ENCODE results near the gene ADGRD1.

The ADGRD1 gene

DNA sequence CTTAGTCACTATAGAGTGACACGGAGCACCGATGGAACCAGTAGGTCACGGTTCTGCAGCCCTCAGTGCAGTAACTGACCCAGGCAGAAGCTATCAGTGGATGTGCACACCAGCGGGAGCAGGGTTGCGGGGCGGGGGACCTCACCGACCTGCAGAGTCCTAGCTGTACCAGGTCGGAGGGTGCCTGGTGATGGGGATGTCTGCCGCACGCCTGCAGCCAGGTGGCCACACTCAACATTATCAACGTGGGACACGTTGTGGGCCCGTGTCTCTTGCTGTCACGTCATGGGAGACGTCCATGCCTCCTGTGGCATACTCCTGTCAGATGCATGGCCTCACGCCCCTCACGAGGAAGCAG is 55.2 kb downstream of the ADGRD1 start:
- no peak for DNase-seq

DNA sequence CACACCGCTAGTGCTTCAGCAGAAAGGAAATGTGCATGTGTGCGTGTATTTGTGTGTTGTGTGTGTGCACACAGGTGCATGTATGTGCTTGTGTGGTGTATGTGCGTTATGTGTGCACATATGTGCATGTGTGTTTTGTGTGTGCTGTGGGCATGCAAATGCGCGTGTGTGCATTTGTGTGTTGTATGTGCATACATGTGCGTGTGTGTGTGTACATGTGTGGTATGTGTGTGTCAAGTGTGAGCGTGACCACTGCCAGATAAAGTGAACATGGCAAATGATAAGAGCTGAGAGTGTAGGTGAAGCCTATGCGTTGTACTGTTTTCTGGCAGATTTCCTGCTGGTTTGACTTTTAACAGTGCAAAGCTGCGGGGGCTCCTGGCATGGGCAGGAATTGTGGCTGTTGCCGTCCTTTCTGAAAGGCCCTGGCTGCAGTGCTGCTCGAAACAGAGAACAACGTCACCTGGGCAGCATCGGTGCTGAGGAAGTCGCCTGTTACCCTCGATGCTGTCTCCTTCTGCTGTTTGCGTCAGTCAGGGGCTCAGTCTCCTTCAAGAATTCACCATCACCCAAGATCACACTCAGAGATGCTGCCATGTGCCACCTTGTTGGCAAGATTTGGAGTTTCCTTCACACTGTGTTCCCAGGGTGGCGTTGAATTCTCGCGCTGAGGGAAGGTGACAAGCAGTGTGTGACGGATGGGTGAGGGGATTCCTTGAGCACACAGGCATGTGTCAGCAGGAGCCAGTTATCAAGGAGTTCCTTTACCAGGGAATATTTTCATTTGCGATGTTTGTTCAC is 56.1 kb downstream of the ADGRD1 start:
- no peak for DNase-seq

DNA sequence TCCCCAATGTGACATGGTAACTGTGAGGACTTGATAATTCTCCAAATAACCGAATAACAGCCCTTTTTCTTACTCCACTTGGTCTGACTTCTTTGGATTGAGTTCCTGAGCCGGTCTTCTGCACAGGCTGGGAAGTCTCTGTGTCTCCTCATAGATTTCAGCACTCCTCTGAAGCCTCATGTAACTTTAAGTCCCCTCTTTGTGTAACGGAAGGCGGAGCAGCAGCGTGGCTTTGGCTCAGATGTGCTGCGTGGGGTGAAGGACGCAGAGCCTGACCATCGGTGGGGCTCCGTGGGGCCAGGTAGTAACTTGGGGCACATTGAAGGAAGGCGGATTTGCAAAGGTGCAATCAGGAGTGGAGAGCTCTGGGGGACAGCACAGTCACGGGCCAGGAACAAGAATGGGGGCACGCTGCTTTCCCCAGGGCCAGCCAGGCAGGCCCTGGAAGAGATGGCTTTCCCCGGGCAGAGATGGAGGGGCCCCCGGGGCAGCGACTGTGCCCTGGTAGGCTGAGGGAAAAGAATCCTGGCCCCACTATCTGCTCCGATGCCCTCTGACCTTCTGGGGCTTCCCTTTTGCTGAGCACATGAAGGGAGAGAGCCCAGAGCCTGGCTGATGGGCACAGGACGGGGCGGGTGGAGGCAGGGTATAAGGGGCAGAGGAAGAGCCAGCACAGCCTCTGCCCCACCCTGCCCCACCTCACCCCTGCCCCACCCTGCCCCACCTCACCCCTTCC is 56.9 kb downstream of the ADGRD1 start:
- DNase-seq: no peak

DNA sequence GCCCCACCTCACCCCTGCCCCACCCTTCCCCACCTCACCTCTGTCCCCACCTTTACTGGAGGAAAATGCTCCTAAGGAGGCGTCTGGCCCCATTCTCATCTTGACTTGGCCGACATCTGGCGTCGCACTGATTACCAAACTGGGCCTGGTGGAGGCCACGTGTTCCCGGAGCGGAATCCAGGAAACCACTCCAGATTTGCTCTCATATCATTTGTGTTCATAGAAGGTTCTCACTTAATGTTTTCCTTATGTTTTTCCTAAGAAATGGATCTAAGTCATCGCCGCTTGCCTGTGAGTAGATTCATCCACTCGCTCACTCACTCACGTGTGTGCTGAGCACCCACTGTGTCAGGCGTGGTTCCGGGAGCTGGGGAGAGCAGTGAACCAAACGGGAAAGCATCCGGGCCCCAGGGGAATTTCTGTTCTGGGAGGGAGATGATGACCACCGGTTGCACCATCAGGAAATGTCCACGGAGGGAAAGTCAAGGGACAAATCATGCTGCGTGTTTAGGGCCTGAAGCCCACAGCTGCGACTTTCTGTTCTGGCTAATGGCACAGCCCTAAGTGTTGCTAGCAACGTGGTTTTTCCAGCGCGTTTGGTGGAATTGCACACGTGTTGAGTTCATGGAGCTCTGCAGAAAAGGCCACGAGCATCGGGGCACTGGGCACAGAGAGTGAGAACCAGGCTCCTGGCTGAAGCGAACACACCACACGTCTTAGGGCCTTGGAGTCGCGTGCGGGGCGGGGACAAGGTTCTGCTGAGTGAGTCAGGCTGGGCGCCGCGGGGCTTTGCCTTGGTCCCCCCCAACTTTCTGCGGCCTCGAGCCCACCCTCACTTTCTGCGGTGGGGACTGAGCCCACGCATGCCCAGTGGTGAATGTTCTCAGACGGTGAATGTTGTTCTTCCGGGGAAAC is 57.7 kb downstream of the ADGRD1 start:
- no peak for DNase-seq

DNA sequence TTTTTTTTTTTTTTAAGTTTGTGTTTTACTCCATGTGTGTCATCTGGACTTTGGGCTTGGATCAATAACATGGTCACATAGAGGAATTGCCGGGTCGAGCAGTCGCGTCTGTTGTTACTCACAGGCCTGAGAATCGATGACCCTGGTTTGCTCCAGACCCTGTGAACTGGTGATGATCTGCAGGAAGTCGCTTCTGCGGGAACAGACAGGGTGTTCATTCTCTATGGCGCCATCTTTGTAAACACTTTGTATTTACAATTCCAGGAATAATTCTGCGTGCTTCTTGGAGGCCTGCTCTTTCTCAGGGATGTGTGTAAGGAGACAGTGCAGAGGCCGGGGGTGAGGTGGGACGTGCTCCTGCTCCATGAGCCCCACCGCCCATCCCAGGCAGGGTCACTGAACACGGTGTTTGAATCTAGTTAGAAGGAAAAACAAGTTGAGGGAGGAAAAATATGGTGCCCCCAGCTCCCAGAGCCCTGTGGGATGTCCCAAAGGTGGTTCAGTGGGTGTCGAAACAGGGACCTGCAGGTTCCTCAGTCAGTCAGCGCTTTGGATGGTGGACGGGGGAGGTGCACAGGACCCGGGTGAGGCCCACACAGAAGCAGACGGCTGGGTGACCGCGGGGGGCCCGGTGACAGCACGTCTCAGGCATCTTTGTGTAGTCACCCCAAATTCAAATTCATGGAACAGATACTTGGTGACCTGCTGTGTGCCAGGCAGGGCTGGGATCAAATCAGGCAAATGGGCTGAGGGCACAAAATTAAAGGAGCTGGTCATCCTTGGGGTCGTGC is 58.8 kb downstream of the ADGRD1 start:
- no peak for DNase-seq

DNA sequence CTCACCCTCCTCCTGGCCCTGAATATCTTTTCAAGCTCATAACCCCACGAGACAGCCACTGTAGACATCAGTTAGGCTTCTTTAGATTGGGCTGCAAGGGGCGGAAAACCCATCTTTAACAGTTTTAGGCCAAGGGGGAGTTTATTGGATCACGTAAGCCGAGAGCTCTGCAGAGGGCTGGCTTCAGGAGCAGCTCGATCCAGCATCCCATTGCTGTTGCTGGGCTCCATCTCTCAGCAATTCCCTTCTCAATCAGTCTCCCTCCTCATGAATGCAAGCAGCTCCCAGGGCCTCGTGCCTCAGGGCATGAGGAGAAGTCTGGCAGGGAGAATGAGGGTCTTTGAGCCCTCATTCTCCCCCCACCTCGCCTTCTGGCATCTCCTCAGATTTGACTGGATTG is 59.4 kb downstream of the ADGRD1 start:
- DNase-seq: no peak

DNA sequence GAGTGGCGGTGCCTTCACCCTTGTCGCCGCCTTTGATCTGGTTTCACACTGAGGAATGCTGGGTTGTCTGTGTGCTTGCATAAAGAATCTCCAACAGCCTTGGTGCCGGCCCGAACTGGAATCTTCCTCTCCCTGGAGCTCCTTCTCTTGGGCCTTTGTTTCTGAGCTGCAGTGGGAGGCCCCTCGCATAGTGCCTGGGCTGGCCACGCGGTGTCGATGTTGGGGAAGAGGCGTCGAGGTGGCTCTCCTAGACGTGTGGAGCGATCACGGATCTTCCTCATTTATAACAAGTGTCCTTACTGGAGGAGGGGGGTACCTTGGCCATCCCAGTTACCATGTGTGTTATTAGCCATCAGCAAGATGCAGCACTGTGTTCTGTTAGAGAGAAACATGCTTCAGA is 60.6 kb downstream of the ADGRD1 start:
- no peak for DNase-seq

DNA sequence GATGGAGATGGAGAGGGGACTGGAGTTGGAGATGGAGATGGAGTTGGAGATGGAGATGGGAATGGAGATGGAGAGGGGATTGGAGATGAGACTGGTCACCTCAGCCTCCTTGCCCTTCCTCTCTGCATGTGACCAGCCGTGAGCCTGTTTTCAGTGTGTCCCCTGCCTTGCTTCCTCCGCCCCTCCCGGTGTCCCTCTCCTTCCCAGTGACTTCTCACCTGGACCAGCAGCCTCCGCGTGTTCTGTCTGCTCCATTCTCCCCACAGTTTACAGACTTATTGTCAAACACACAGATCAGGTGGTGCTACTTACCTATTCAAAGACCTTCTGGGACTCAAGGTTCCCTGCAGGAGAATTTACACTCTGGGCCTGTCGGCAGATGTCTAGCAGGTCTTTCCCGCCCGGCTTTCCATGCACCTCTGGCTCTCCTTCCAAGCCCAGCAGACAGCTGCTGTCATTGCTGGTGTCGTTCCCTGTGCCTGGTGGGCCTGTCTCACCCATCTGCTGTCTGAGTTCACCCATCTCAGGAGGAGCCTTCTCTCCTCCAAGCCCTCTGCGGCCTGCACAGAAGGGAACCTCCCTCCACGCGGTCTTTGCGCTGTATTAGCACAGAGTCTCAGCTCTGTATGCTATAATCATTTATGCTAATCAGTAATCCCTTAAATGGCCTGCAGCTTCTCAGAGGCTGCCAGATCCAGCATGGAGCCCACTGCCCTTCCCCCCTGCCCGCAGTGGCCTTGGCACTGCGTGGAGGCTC is 62.1 kb downstream of the ADGRD1 start:
- no peak for DNase-seq

DNA sequence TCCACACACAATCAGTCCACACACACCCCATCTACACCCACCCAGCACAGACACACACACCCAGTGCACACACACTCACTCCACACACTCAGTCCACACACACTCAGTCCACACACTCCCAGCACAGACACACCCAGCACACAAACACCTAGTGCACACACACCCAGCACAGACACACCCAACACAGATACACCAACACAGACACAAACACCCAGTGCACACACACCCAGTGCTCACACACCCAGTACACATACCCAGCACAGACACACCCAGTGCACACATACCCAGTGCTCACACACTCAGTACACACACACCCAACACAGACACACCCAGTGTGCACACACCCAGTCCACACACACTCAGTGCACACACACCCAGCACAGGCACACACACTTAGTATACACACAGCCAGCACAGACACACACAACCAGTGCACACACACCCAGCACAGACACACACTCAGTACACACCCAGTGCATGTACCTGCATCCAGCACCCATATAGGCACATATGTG is 63.8 kb downstream of the ADGRD1 start:
- no peak for DNase-seq

DNA sequence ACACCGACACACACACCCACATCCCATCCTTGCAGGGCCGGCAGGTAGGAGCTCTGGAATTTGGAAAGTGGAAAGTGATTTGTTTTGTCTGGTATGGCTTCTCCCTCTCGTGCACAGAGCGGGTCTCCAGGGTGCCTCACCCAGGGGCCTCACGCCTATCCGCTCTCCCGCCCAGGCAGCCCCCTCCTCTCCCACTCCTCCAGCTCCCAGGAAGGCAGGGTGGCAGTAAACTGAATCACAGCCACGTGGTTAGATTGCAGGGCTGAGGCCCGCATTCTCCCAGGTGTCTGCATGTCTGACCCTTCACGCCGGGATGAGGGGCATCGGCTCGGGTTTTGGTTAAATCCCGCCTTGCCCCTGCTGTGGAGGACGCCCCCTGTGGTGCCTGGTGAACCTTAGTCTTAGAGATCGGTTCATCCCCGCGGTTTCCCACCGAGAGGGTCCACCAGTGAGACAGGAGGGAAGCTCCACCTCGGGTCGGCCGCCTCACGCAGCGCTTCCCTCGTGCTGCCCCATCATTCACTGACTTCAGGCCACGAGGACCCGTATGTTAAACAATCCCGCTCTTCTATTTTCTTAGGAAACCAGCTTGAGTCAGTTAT is 64.4 kb downstream of the ADGRD1 start:
- no peak for DNase-seq

DNA sequence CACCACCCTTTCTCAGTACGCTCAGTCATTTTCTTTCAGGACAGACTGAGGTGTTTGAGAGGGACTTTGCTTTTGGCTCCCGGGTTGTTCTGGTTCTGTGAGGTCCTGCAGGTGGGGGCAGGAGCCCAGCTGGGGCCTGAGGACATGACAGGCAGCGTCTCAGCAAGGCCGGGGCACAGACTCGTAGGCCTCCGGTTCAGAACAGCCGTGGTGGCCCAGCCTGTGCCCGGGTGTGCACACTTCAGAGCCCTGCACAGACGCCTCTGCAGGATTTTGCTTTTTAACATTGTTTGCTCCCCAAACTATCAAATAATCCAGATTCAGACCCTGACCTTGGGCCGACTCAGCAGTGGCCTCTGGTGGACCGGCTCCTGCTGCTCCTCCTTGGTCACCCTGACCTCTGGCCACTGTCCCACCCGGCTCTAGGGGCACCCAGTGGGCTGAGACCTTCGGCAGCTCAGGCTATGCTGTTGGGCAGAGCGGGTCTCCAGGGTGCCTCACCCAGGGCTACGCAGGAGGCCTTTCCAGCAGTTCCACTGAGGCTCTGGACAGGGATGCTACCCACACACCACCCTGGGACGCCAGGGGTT is 65.2 kb downstream of the ADGRD1 start:
- DNase-seq: no peak

DNA sequence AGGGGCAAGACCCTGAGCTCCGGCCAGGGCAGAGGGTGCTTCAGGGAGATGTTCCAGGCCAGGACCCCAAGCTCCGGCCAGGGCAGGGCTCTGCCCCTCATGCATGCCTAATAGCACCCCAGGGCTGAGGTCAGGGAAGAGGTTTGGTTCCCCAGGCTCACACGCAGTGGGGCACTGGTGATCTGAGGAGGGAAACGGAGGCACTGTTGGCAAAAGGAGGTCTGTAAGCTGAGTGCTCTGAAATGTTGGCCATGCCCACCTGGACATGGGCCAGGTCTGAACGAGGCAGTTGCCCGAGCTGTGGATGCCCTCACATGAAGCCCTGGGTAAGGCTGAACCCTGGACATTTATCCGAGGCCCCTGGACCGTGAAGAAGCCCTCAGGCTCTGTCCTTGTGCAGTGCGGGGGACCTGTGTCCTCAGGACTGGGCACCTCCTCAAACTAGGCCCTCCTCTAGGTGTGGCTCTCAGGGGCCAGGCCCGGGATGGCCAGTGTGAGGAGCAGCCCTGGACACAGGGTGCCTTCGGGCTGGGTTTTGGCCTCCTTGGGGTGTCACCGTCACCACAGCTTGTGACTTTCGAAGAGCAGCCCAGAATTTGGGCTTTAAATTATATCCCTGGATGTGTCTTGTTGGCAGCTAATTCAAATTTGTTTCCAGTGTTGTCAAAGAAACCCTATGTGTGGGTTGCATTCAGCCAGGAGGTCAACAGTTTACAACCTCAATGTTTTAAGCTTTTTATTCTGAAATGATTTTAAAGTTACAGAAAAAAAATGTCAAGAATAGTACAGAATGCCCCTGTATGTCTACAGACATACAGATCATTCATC is 66.8 kb downstream of the ADGRD1 start:
- no peak for DNase-seq

DNA sequence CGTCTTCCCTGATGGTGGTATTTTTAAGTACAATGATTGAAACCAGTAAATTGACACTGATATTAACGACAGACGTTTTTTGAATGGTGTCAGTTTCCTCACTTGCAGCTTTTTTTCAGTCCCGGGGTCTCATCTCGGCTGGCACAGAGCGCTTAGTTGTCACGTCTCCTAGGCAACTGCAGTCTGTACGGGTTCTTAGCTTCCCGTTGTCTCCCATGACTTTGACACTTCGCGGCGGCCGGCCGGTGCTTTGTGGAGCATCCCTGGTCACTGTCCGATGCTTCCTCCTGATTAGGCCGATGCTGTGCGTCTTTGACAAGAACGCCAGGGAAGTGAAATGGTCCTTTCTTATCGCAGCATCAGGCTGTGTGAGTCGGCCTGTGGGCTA is 67.4 kb downstream of the ADGRD1 start:
- no peak for DNase-seq

DNA sequence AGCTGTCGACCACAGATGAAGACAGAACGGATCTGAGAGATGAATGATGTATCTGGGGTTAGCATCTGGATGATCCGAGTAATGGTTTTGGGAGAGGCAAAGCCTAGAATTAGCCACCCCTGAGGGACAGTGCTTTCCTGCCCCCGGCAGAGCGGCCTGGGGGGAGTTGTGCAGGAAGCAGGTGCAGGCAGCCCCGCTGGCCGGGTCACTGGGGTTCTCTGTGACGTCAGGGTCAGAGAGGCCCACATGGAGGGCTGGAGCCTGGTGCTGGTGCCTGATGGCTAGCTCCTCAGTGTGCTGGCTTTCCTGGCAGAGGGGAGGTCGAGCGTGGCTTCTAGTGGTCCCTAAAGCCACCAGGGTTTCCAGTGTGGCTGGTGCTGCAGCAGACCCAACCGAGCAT is 70.3 kb downstream of the ADGRD1 start:
- DNase-seq: no peak

DNA sequence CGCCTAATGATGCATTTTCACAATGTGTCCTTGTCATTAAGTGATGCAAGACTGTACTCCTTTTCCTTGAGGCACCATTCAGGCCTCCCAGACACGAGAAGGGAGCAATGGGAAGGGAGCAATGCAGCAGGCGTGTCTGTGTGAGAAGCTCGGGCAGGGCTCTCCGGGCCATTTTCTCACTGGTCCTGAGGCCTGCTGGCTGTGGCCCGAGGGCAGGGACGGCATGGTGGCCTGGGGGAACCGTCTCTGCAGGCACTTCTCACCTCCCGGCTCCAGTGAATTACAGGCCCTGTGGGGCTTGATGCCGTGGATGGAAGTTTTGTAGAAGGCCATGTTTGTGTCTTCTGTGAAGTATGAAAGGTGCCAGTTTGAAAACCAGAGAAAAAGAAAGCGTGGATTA is 71.0 kb downstream of the ADGRD1 start:
- DNase-seq: no peak

DNA sequence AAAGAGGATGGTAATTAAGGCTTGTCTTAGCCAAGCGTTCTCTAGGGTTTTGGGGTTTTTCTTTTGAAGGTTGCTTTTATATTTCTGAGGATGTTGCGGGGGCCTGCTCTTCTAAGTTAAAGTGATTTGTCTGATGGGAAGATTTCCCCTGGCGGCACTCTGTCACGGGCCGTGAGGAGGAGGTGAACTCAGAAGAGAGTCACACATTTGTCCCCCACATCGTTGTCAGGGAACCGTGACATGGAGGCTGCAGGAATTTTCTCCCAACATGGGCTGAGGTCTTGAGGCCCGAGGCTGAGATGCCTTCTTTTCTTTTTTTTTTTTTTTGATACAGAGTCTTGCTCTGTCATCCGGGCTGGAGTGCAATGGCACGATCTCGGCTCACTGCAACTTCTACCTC is 71.5 kb downstream of the ADGRD1 start:
- no peak for DNase-seq

DNA sequence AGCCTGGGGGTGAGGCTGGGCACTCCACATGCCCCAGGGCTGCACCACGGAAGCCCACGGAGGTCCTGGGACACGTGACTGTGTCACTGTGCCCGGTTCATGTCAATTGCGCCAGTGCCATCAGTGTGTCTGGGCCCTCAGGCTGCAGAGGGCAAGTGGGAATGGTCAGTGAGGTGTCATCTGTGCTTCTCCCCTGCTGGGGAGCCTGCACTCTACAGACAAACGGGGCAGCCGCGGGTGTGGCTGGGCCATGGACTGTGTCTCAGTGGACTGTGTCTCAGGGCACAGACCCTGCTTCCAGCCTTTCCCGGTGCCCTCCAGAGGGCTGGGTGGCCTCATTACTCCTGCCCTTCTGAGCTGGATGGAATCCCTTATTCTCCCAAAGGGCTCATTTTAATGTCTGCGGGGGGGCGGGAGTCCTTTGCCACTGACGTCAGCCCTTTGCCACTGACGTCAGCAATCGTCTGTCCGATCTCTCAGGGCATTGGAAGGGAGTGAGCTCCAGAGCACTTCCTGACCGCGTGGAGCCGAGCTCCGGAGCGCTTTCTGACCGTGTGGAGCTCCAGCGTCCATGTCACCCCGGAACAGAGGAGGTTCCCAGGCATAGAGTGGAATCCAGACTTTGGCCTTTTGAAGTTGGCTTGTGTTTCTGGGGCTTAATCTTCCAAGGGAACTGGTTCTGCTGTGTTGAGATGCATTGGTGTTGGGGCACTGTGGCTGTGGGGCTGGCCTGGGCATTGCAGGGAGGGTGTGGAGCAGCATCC is 72.4 kb downstream of the ADGRD1 start:
- DNase-seq: no peak

DNA sequence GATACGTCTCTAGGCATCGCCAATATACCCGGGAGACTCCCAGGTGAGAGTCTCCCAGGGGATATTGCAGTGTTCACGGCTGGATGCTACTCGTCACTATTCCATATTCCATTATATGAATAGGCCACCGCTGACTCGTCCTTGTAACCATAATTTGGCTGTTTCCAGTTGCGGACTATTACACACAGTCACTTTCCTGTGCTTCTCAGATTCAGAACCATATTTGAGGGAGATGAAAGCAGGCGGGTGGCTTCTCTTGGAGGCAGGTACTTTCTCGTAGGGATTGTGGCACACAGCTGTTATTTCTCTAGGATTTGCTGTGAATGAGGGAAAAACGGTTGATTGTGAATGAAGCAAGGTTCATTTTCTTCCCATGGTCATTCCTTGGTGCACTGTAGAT is 73.0 kb downstream of the ADGRD1 start:
- no peak for DNase-seq

DNA sequence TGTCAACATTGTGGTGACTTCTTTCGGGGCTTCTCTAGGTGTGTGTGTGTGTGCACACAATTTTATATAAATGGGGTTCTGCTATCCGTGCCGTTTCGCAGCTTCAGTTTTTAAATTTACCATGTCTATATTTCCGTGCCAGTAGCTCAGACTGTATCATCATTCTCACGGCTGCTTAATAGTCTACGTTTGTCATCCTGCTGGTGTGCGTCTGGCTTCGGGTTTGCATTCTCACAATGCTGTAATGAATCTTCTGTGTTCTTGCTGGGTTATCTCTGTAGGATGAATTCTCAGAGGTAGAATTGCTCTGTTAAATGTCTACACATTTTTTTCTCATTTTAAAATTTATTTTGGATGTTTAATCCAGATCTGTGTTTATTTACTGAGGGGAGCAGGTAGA is 73.6 kb downstream of the ADGRD1 start:
- DNase-seq: no peak
